GM21390 (cell line): Measurements from ENCODE around the gene TRIM67.

Experiments
- ATAC-seq: cut with Tn5 transposase; IDR thresholded peaks from one replicate; pipeline ENCODE4 v1.9.1; 2021; ENCODE audit not compliant: unreplicated experiment

Gene TRIM67

GRCh38 chr1:231183639-231184590 is 22.1 kb downstream of the TRIM67 start:
- ATAC-seq, result no peak

- no peak for ATAC-seq
Measured at GRCh38 chr1:231184891-231185290, 23.0 kb downstream of the TRIM67 start.

GRCh38 chr1:231185391-231185790 is 23.5 kb downstream of the TRIM67 start:
- no peak for ATAC-seq

GRCh38 chr1:231186356-231187115 is 24.7 kb downstream of the TRIM67 start:
- no peak for ATAC-seq

- no peak for ATAC-seq
Measured at GRCh38 chr1:231187571-231187970, 25.7 kb downstream of the TRIM67 start.

GRCh38 chr1:231188072-231188471 is 26.2 kb downstream of the TRIM67 start:
- no peak for ATAC-seq

GRCh38 chr1:231188768-231189167 is 26.9 kb downstream of the TRIM67 start:
- no peak for ATAC-seq

- ATAC-seq, result no peak
Measured at GRCh38 chr1:231189683-231190270, 27.9 kb downstream of the TRIM67 start.

- ATAC-seq, result no peak
Measured at GRCh38 chr1:231190456-231190855, 28.6 kb downstream of the TRIM67 start.

GRCh38 chr1:231192620-231193163 is 30.8 kb downstream of the TRIM67 start:
- no peak for ATAC-seq

- no peak for ATAC-seq
Measured at GRCh38 chr1:231193710-231194340, 32.0 kb downstream of the TRIM67 start.

GRCh38 chr1:231194476-231194842 is 32.6 kb downstream of the TRIM67 start:
- ATAC-seq, result no peak

- no peak for ATAC-seq
Measured at GRCh38 chr1:231194843-231195516, 33.1 kb downstream of the TRIM67 start.

- no peak for ATAC-seq
Measured at GRCh38 chr1:231196307-231196706, 34.4 kb downstream of the TRIM67 start.

- no peak for ATAC-seq
Measured at GRCh38 chr1:231196728-231197127, 34.9 kb downstream of the TRIM67 start.

GRCh38 chr1:231199868-231200267 is 38.0 kb downstream of the TRIM67 start:
- no peak for ATAC-seq

GRCh38 chr1:231200388-231201031 is 38.7 kb downstream of the TRIM67 start:
- no peak for ATAC-seq

- no peak for ATAC-seq
Measured at GRCh38 chr1:231201375-231201978, 39.6 kb downstream of the TRIM67 start.

GRCh38 chr1:231201979-231202633 is 40.2 kb downstream of the TRIM67 start:
- ATAC-seq, result no peak
